BLaER1 (cell line): ENCODE results near the gene TMEM215.

Source experiments
- H3K27ac ChIP-seq: shearing (Covaris generic); formaldehyde crosslinking; 2 replicates; pipeline ENCODE4 v1.8.1; 2022
- H3K27me3 ChIP-seq: shearing (Covaris generic); formaldehyde crosslinking; 2 replicates; pipeline ENCODE4 v1.8.1; 2022
- H3K36me3 ChIP-seq: shearing (Covaris generic); formaldehyde crosslinking; 2 replicates; pipeline ENCODE4 v1.8.1; 2022
- H3K4me1 ChIP-seq: shearing (Covaris generic); formaldehyde crosslinking; 2 replicates; pipeline ENCODE4 v1.8.1; 2022
- H3K4me2 ChIP-seq: shearing (Covaris generic); formaldehyde crosslinking; 2 replicates; pipeline ENCODE4 v1.8.1; 2022
- H3K4me3 ChIP-seq: shearing (Covaris generic); formaldehyde crosslinking; 2 replicates; pipeline ENCODE4 v1.8.1; 2022
- H3K9ac ChIP-seq: shearing (Covaris generic); formaldehyde crosslinking; 2 replicates; pipeline ENCODE4 v1.8.1; 2022
- H3K9me3 ChIP-seq: shearing (Covaris generic); formaldehyde crosslinking; 2 replicates; pipeline ENCODE4 v1.8.1; 2022
- H4K20me1 ChIP-seq: shearing (Covaris generic); formaldehyde crosslinking; 2 replicates; pipeline ENCODE4 v1.8.1; 2022
- Cebpa-rat ChIP-seq: shearing (Covaris generic); IDR thresholded peaks from 2 replicates; pipeline ENCODE4 v1.8.1; 2022

The TMEM215 gene

GRCh38 chr9:32783168-32783891 lies at the start of gene TMEM215:
TSS of gene TMEM215 (plus strand) at chr9:32783540. CDS start at chr9:32784184, 644 bp downstream.
- Histone ChIP-seq H3K27me3 (no peaks in the 10 kb centered on the region), H3K27ac (no peak within 1 kb of the TSS), H3K9ac (no peak within 1 kb of the TSS), H3K4me1 (no peaks in the 10 kb centered on the region), H3K4me2 (no peak within 1 kb of the TSS), H4K20me1 (no peaks in the 10 kb centered on the region), H3K36me3 (no peaks in the 10 kb centered on the region), H3K9me3 (peaks cover 14% of the 10 kb centered on the region), H3K4me3 (no peak within 1 kb of the TSS)
- no peak for TF ChIP-seq Cebpa-rat

DNA sequence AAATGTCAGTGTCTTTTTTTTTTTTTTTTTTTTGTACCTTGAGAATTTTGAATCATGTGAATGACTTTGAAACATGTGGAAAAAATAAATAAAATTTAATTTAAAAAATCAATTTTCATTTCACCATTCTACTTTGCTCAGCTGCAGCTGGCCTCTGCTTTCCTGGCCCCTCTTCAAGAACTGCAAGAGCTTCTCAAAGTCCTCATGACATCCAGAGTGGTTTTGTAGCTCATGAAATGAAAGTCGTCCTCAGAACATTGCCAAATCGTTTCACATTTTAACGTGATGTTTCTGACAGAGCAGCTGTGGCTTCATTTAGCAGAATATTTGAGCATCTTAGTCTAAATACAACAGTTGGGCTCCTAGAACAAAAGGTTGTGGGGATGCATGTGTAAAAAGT lies 47.9 kb upstream of the TMEM215 start:
- no peaks in the 10 kb centered on the region for H3K9me3 ChIP-seq
- no peaks in the 10 kb centered on the region for H3K36me3 ChIP-seq
- no peaks in the 10 kb centered on the region for H3K27me3 ChIP-seq
- H3K9ac ChIP-seq = no peak overlapping the region
- H3K4me2 ChIP-seq = no peak overlapping the region
- no peaks in the 10 kb centered on the region for H3K4me1 ChIP-seq
- H3K27ac ChIP-seq = no peak overlapping the region
- H4K20me1 ChIP-seq = no peaks in the 10 kb centered on the region
- no peak for TF ChIP-seq Cebpa-rat
- no peak overlapping the region for H3K4me3 ChIP-seq

GRCh38 chr9:32737378-32737777 lies 46.0 kb upstream of the TMEM215 start:
- Histone ChIP-seq H3K9me3 (no peaks in the 10 kb centered on the region), H3K36me3 (no peaks in the 10 kb centered on the region), H4K20me1 (no peaks in the 10 kb centered on the region), H3K27me3 (no peaks in the 10 kb centered on the region), H3K4me2 (no peak overlapping the region), H3K4me1 (no peaks in the 10 kb centered on the region), H3K4me3 (no peak overlapping the region), H3K27ac (no peak overlapping the region), H3K9ac (no peak overlapping the region)
- TF ChIP-seq Cebpa-rat = no peak

DNA sequence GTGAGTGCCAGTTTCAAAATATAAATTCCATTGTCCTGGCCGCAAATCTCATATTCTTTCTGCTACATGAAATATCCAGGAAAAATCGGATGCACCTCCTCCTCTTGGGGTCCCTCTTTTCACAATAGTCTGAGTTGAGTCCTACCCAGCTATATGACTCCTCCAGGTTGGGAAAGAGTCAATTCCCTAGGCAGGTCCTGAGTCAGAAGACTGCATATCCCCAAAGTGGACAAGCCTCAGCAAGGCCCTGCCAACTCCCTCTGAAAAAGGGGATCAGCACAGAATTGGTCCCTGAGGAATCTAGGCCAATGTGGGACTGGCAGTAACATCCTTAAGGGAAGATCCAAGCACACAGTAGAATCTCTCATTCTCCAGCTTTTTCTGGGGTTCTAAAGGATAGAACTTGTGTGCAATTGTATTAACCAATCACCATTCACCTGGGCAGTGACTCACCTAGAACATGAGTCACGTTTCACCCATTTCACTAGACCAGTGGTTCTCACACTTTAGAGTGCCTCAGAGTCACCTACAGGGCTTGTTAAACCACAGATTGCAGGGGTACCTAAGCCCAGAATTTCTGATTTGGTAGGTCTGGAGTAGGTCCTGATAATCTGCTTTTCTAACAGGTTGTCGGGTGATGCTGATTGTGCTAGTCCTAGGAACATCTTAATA lies 44.7 kb upstream of the TMEM215 start:
- no peak overlapping the region for H3K4me3 ChIP-seq
- TF ChIP-seq Cebpa-rat = no peak
- H3K27me3 ChIP-seq = no peaks in the 10 kb centered on the region
- no peaks in the 10 kb centered on the region for H3K4me1 ChIP-seq
- H3K9me3 ChIP-seq = peaks cover 4% of the 10 kb centered on the region; the same call in 1 of the 2 replicates
- H4K20me1 ChIP-seq = no peaks in the 10 kb centered on the region
- no peak overlapping the region for H3K9ac ChIP-seq
- H3K4me2 ChIP-seq = no peak overlapping the region
- no peaks in the 10 kb centered on the region for H3K36me3 ChIP-seq
- no peak overlapping the region for H3K27ac ChIP-seq

GRCh38 chr9:32741706-32742105 lies 41.6 kb upstream of the TMEM215 start:
- H3K4me2 ChIP-seq = no peak overlapping the region

GRCh38 chr9:32742296-32742695 lies 41.0 kb upstream of the TMEM215 start:
- no peak for TF ChIP-seq Cebpa-rat
- Histone ChIP-seq H3K27ac (no peak overlapping the region), H3K4me2 (no peak overlapping the region)

More at GRCh38 chr9:32741706-32742105, 41.6 kb upstream of the TMEM215 start:
- no peaks in the 10 kb centered on the region for H3K4me1 ChIP-seq
- H4K20me1 ChIP-seq = no peaks in the 10 kb centered on the region
- no peak for TF ChIP-seq Cebpa-rat
- no peaks in the 10 kb centered on the region for H3K36me3 ChIP-seq
- no peak overlapping the region for H3K27ac ChIP-seq
- no peak overlapping the region for H3K9ac ChIP-seq
- H3K27me3 ChIP-seq = no peaks in the 10 kb centered on the region
- no peak overlapping the region for H3K4me3 ChIP-seq
- peaks cover 5% of the 10 kb centered on the region; the same call in 1 of the 2 replicates for H3K9me3 ChIP-seq

DNA sequence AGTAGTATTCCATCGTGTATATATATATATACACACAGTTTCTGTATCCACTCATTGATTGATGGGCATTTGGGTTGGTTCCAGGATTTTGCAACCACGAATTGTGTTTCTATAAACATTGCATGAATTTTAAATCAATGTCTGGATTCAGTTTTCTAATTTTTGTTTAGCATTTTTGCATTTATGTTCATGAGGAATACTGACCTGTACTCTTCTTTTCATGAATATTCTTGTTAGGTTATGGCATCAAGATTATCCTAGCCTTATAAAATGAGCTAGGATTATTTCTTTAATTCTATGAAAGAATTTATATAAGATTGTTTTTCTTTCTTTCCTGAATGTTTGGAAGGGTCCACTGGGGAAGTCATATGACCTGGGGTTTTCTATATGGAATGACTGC lies 35.3 kb upstream of the TMEM215 start:
- Histone ChIP-seq H3K27me3 (no peaks in the 10 kb centered on the region), H3K4me3 (no peak overlapping the region), H3K27ac (no peak overlapping the region), H4K20me1 (no peaks in the 10 kb centered on the region), H3K9ac (no peak overlapping the region), H3K4me2 (no peak overlapping the region), H3K36me3 (no peaks in the 10 kb centered on the region), H3K4me1 (no peaks in the 10 kb centered on the region), H3K9me3 (peaks cover 5% of the 10 kb centered on the region; the same call in 1 of the 2 replicates)
- no peak for TF ChIP-seq Cebpa-rat

More at GRCh38 chr9:32742296-32742695, 41.0 kb upstream of the TMEM215 start:
- Histone ChIP-seq H3K27me3 (no peaks in the 10 kb centered on the region), H3K4me3 (no peak overlapping the region), H4K20me1 (no peaks in the 10 kb centered on the region), H3K9me3 (peaks cover 5% of the 10 kb centered on the region; the same call in 1 of the 2 replicates), H3K9ac (no peak overlapping the region), H3K4me1 (no peaks in the 10 kb centered on the region), H3K36me3 (no peaks in the 10 kb centered on the region)

DNA sequence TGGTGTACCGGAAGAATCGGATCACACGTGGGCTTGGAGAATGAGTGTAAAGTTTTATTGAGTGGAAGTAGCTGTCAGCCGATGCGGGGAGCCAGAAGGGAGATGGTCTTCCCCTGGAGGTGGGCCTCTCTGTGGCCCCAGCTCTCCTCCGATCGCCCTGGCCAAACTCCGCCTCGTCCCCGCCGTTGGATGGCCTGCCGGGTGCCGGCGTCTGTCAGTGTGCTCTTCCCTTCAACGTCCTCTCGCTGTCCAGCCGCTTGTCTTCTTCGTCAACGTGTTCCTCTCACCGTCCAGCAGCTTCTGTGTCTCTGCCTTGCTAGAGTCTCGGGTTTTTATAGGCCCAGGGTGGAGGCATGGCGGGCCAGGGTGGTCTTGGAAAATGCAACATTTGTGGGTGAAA lies 27.6 kb upstream of the TMEM215 start:
- Histone ChIP-seq H3K4me2 (no peak overlapping the region), H4K20me1 (no peaks in the 10 kb centered on the region), H3K9ac (no peak overlapping the region), H3K9me3 (no peaks in the 10 kb centered on the region), H3K4me3 (no peak overlapping the region), H3K36me3 (no peaks in the 10 kb centered on the region), H3K4me1 (no peaks in the 10 kb centered on the region), H3K27me3 (no peaks in the 10 kb centered on the region), H3K27ac (no peak overlapping the region)
- TF ChIP-seq Cebpa-rat = no peak

- no peak overlapping the region for H3K4me3 ChIP-seq
Observed at GRCh38 chr9:32764139-32764538, 19.2 kb upstream of the TMEM215 start.

DNA sequence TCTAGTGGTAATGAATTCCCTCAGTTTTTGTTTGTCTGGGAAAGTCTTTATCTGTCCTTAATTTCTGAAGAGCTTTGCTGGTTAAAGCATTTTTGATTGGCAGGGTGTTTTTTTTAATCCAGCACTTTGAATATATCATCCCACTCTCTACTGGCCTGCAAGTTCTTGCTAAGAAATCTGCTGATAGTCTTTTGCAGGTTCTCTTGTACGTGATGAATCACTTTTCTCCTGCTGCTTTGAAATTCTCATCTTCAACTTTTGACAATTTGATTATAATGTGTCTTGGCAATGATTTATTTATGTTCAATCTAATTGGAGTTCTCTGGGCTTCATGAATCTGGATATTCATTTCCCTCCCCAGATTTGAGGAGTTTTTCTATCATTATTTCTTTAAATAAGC lies 8.1 kb upstream of the TMEM215 start:
- no peak overlapping the region for H3K4me2 ChIP-seq
- H4K20me1 ChIP-seq = no peaks in the 10 kb centered on the region
- H3K4me3 ChIP-seq = no peak overlapping the region
- H3K27ac ChIP-seq = no peak overlapping the region
- no peaks in the 10 kb centered on the region for H3K4me1 ChIP-seq
- H3K9me3 ChIP-seq = peaks cover 16% of the 10 kb centered on the region; the same call in 1 of the 2 replicates
- no peaks in the 10 kb centered on the region for H3K27me3 ChIP-seq
- H3K36me3 ChIP-seq = no peaks in the 10 kb centered on the region
- TF ChIP-seq Cebpa-rat = no peak
- H3K9ac ChIP-seq = no peak overlapping the region

More at GRCh38 chr9:32764139-32764538, 19.2 kb upstream of the TMEM215 start:
- no peak for TF ChIP-seq Cebpa-rat
- no peak overlapping the region for H3K27ac ChIP-seq
- no peak overlapping the region for H3K4me2 ChIP-seq
- no peaks in the 10 kb centered on the region for H4K20me1 ChIP-seq
- no peaks in the 10 kb centered on the region for H3K4me1 ChIP-seq
- H3K9ac ChIP-seq = no peak overlapping the region
- H3K9me3 ChIP-seq = no peaks in the 10 kb centered on the region
- no peaks in the 10 kb centered on the region for H3K27me3 ChIP-seq
- H3K36me3 ChIP-seq = no peaks in the 10 kb centered on the region
